A673 (cell line): ENCODE data around the gene SPATA25.

Experiments
- EZH2 ChIP-seq: fragments of 200-600 bp; sonication (generic); IDR thresholded peaks from 2 replicates; pipeline ENCODE4 v1.6.1; 2017; ENCODE audit warnings: borderline replicate concordance, low read depth, mild to moderate bottlenecking, mixed read lengths, antibody characterized with exemption, low read length; ENCODE audit not compliant: poor library complexity, severe bottlenecking
- TF ChIP-seq, protein P1 (sequence below): fragments of 300-800, 200-600 bp; sonication (generic); conservative IDR thresholded peaks from 2 replicates; pipeline ENCODE4 v1.5.1; 2017; ENCODE audit warnings: low read depth, mild to moderate bottlenecking, antibody characterized with exemption, low read length, moderate library complexity, mixed read lengths

DNA sequence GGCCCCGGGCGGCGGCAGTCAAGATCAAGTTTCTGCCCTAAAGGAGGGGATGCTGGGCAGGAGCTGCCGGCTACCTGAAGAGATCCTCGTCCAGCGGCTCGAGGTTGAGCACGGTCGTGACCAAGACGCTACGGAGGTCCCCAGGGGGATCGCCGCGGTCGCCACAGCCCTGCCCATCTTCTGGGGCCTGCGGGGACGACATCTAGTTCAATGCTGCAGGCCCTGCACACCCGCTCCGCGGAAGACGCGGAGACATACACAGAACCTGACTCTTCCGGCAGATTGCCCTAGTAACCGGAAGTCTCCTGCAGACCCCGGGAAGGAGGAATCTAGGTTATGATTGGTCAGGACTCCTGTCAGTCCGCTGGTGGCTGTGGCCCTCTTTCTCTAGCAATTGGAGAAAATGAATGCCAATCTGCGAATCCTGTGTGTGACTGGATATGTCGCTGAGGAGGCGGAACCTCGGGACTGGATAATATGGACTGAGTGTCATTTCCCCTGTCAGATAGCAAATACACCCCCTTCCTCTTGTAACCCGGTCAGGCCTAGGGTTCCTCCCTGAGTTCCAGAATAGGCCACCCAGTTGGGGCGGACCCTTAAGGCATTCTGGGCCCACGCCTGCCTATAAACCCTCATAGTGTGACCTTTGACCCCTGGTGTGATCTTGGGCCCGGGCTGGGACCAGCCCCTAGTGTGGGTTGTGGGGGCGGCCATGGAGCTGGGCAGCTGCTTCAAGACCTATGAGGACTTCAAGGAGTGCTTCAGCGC, 30.1 kb downstream of the SPATA25 start, which contains the start of the genes ACOT8 and ZSWIM3:
- no peak for TF ChIP-seq EZH2
- TF ChIP-seq, protein P1, sequence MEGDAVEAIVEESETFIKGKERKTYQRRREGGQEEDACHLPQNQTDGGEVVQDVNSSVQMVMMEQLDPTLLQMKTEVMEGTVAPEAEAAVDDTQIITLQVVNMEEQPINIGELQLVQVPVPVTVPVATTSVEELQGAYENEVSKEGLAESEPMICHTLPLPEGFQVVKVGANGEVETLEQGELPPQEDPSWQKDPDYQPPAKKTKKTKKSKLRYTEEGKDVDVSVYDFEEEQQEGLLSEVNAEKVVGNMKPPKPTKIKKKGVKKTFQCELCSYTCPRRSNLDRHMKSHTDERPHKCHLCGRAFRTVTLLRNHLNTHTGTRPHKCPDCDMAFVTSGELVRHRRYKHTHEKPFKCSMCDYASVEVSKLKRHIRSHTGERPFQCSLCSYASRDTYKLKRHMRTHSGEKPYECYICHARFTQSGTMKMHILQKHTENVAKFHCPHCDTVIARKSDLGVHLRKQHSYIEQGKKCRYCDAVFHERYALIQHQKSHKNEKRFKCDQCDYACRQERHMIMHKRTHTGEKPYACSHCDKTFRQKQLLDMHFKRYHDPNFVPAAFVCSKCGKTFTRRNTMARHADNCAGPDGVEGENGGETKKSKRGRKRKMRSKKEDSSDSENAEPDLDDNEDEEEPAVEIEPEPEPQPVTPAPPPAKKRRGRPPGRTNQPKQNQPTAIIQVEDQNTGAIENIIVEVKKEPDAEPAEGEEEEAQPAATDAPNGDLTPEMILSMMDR = no peak
